IMR-90 (cell line): ENCODE data around the gene ZNF48. TPM values are rescaled to one million over a fixed set of nuclear protein-coding genes. Genes with fewer than 3 reads are reported as not detected.

Experiments used
- ATAC-seq: fragments of 200-7000 bp; cut with Tn5 transposase; 2 replicates; pipeline ENCODE4 v1.9.1; 2020; ENCODE audit warnings: low read depth, mild to moderate bottlenecking, moderate library complexity
- BruUV-seq: library from RNA; stranded (reverse); fragments of 400-500 nt; replicated peaks from 2 replicates; lab custom pipeline; 2021; lab: Mats Ljungman, UMichigan
- CTCF ChIA-PET: fragments of 300-600 bp; formaldehyde crosslinking; extraction: SDS; loops from one replicate; lab custom pipeline; 2021; ENCODE audit warnings: antibody characterized with exemption; lab: Yijun Ruan, JAX
- POLR2A ChIA-PET: fragments of 300-600 bp; sonication (Branson Sonifier 250); formaldehyde crosslinking; loops from one replicate; lab custom pipeline; 2022; ENCODE audit warnings: antibody characterized with exemption; ENCODE audit not compliant: unreplicated experiment; lab: Charles Lee
- DNase-seq: peaks from one replicate; pipeline ENCODE4 v3.0.0; 2013
- H2AFZ ChIP-seq: replicated peaks from 2 replicates; pipeline ENCODE3; 2013; ENCODE audit warnings: low read length, mild to moderate bottlenecking; ENCODE audit not compliant: poor library complexity
- H2AK5ac ChIP-seq: 2 replicates; pipeline ENCODE4 v1.6.1; 2013; ENCODE audit warnings: low read depth, low read length, inconsistent platforms
- H2AK9ac ChIP-seq: replicated peaks from 2 replicates; pipeline ENCODE3; 2013; ENCODE audit warnings: mild to moderate bottlenecking, low read depth, low read length, moderate library complexity; ENCODE audit not compliant: poor library complexity
- H2BK120ac ChIP-seq: 2 replicates; pipeline ENCODE4 v1.6.1; 2013; ENCODE audit warnings: low read depth, low read length, inconsistent platforms
- H2BK15ac ChIP-seq: 3 replicates; pipeline ENCODE4 v1.6.1; 2013; ENCODE audit warnings: low read depth, low read length, inconsistent platforms
- H2BK20ac ChIP-seq: 2 replicates; pipeline ENCODE4 v1.6.1; 2013; ENCODE audit warnings: low read depth, mild to moderate bottlenecking, inconsistent platforms, low read length, moderate library complexity
- H2BK5ac ChIP-seq: 2 replicates; pipeline ENCODE4 v1.6.1; 2013; ENCODE audit warnings: mild to moderate bottlenecking, low read depth, low read length, inconsistent platforms; ENCODE audit not compliant: poor library complexity, severe bottlenecking
- H3K14ac ChIP-seq: replicated peaks from 2 replicates; pipeline ENCODE4 v1.6.1; 2013; ENCODE audit warnings: low read depth, low read length, inconsistent platforms
- H3K18ac ChIP-seq: 2 replicates; pipeline ENCODE4 v1.6.1; 2013; ENCODE audit warnings: low read depth, low read length, control low read depth
- H3K23ac ChIP-seq: 2 replicates; pipeline ENCODE4 v1.6.1; 2013; ENCODE audit warnings: low read depth, low read length, inconsistent platforms
- H3K27ac ChIP-seq: 2 replicates; pipeline ENCODE4 v1.5.1; 2013; ENCODE audit warnings: mild to moderate bottlenecking, control low read depth, low read length; ENCODE audit not compliant: insufficient read depth
- H3K27me3 ChIP-seq: 2 replicates; pipeline ENCODE4 v1.6.1; 2013; ENCODE audit warnings: low read length; ENCODE audit not compliant: control insufficient read depth, insufficient read depth
- H3K36me3 ChIP-seq: 2 replicates; pipeline ENCODE4 v1.6.1; 2013; ENCODE audit warnings: low read length, mixed read lengths; ENCODE audit not compliant: control insufficient read depth, insufficient read depth
- H3K4ac ChIP-seq: 2 replicates; pipeline ENCODE4 v1.6.1; 2013; ENCODE audit warnings: low read depth, low read length, inconsistent platforms
- H3K4me1 ChIP-seq: 2 replicates; pipeline ENCODE4 v1.6.1; 2013; ENCODE audit warnings: low read length, mixed read lengths; ENCODE audit not compliant: control insufficient read depth, insufficient read depth
- H3K4me2 ChIP-seq: 2 replicates; pipeline ENCODE4 v1.6.1; 2013; ENCODE audit warnings: low read depth, mild to moderate bottlenecking, control low read depth, low read length, moderate library complexity
- H3K4me3 ChIP-seq: 2 replicates; pipeline ENCODE4 v1.5.1; 2013; ENCODE audit warnings: low read depth, mild to moderate bottlenecking, control low read depth, low read length, moderate library complexity; ENCODE audit not compliant: insufficient read depth
- H3K56ac ChIP-seq: 2 replicates; pipeline ENCODE4 v1.6.1; 2013; ENCODE audit warnings: low read length, inconsistent platforms; ENCODE audit not compliant: insufficient read depth; ENCODE audit errors: extremely low read depth
- H3K79me1 ChIP-seq, 2 experiments: 2 replicates each; pipeline ENCODE4 v1.6.1; 2013; ENCODE audit warnings: low read length in 2 of 2, inconsistent platforms in 1 of 2, low read depth in 1 of 2
- H3K9ac ChIP-seq: 2 replicates; pipeline ENCODE4 v1.6.1; 2013; ENCODE audit warnings: low read depth, low read length, control low read depth
- H3K9me1 ChIP-seq: 2 replicates; pipeline ENCODE4 v1.6.1; 2013; ENCODE audit warnings: low read length, inconsistent platforms; ENCODE audit not compliant: insufficient read depth
- H3K9me3 ChIP-seq: 2 replicates; pipeline ENCODE4 v1.6.1; 2013; ENCODE audit warnings: low read length; ENCODE audit not compliant: control insufficient read depth, insufficient read depth
- H4K20me1 ChIP-seq: 2 replicates; pipeline ENCODE4 v1.6.1; 2013; ENCODE audit warnings: low read length, inconsistent platforms; ENCODE audit not compliant: insufficient read depth
- H4K5ac ChIP-seq: 2 replicates; pipeline ENCODE4 v1.6.1; 2013; ENCODE audit warnings: mild to moderate bottlenecking, low read depth, low read length, control low read depth
- H4K8ac ChIP-seq, 2 experiments: 2 replicates each; pipeline ENCODE4 v1.6.1; 2013; ENCODE audit warnings: low read depth in 2 of 2, low read length in 2 of 2, control low read depth in 1 of 2, inconsistent platforms in 1 of 2
- H4K91ac ChIP-seq: 2 replicates; pipeline ENCODE4 v1.6.1; 2013; ENCODE audit warnings: low read depth, low read length, inconsistent platforms; ENCODE audit not compliant: insufficient read depth
- CEBPB ChIP-seq: IDR thresholded peaks from 2 replicates; pipeline ENCODE4 v1.6.1; 2012; ENCODE audit warnings: low read depth, low read length, improper control_type of control experiment
- CHD1 ChIP-seq: IDR thresholded peaks from 2 replicates; pipeline ENCODE4 v1.6.1; 2012; ENCODE audit warnings: low read depth, low read length, improper control_type of control experiment
- ELK1 ChIP-seq: fragments of 150-350 bp; IDR thresholded peaks from 2 replicates; pipeline ENCODE4 v1.6.1; 2016; ENCODE audit warnings: low read depth, mild to moderate bottlenecking, low read length, moderate library complexity, borderline replicate concordance
- MAZ ChIP-seq: IDR thresholded peaks from 2 replicates; pipeline ENCODE4 v1.6.1; 2012; ENCODE audit warnings: low read depth, mild to moderate bottlenecking, low read length, improper control_type of control experiment, moderate library complexity, borderline replicate concordance
- MXI1 ChIP-seq: IDR thresholded peaks from 2 replicates; pipeline ENCODE4 v1.6.1; 2012; ENCODE audit warnings: low read depth, mild to moderate bottlenecking, low read length, moderate library complexity, borderline replicate concordance
- NFE2L2 ChIP-seq: fragments of 150-350 bp; IDR thresholded peaks from 2 replicates; pipeline ENCODE4 v1.6.1; 2016; ENCODE audit warnings: low read depth, mild to moderate bottlenecking, low read length
- POLR2A ChIP-seq: IDR thresholded peaks from 2 replicates; pipeline ENCODE4 v1.6.1; 2012; ENCODE audit warnings: mild to moderate bottlenecking, low read depth, low read length
- RAD21 ChIP-seq: IDR thresholded peaks from 2 replicates; pipeline ENCODE4 v1.6.1; 2012; ENCODE audit warnings: low read length, improper control_type of control experiment
- RCOR1 ChIP-seq: IDR thresholded peaks from 2 replicates; pipeline ENCODE4 v1.6.1; 2012; ENCODE audit warnings: mild to moderate bottlenecking, low read length, improper control_type of control experiment; ENCODE audit not compliant: insufficient replicate concordance
- RFX5 ChIP-seq: IDR thresholded peaks from 2 replicates; pipeline ENCODE4 v1.8.0; 2012; ENCODE audit warnings: low read depth, mild to moderate bottlenecking, low read length, moderate library complexity
- SMC3 ChIP-seq: fragments of 150-350 bp; IDR thresholded peaks from 2 replicates; pipeline ENCODE4 v1.6.1; 2016; ENCODE audit warnings: low read depth, mild to moderate bottlenecking, antibody characterized with exemption, low read length, moderate library complexity
- WGBS, 2 experiments: methylation state at CpG; one replicate each; pipeline versions ENCODE4 v1.1.5 to v1.1.7; 2013; ENCODE audit warnings: missing lambda C conversion rate in 2 of 2; ENCODE audit not compliant: insufficient read length in 1 of 2; ENCODE audit errors: extremely low coverage in 2 of 2; 5-methylcytosine and 5-hydroxymethylcytosine counted together
- dilution Hi-C: fragments of 300-500 bp; cut with HindIII; formaldehyde crosslinking; loops from one replicate; pipeline ENCODE4 v1.14.3; 2018; ENCODE audit warnings: low sequenced_read_pairs; ENCODE audit not compliant: unreplicated experiment
- in situ Hi-C: fragments of 300-500 bp; cut with MboI; formaldehyde crosslinking; loops from 3 replicates; pipeline ENCODE4 v1.14.3; 2019; ENCODE audit warnings: low sequenced_read_pairs, inconsistent platforms, mixed read lengths
- intact Hi-C: fragments of 100-400 bp; cut with micrococcal nuclease; formaldehyde crosslinking; loops from 2 replicates; pipeline ENCODE4 v1.10.0; 2022
- polyA plus RNA-seq, 3 experiments: library from polyadenylated mRNA; depleted of rRNA; stranded (reverse); fragments of >200 nt; gene quantifications; 2 replicates each; pipeline ENCODE4 v1.2.3, GENCODE V29; 2012; ENCODE audit warnings: low replicate concordance in 1 of 3
- total RNA-seq: library from RNA; depleted of rRNA; stranded (reverse); fragments of >200 nt; gene quantifications from 2 replicates; pipeline ENCODE4 v1.2.3, GENCODE V29; 2012

ZNF48 gene
- total and polyA plus RNA-seq, 2 of the 4 experiments (the other 2 are of a cell fraction) = 5.8 to 6.6 TPM

- peaks cover 49% of the 10 kb centered on the region for H3K36me3 ChIP-seq
- no CpG with 5 or more reads among the region's 12 CpGs for WGBS, 2 experiments
These were observed 38.7 kb upstream of the ZNF48 start for GRCh38 chr16:30356401-30357084.

More at GRCh38 chr16:30356401-30357084, 38.7 kb upstream of the ZNF48 start:
- peaks cover 7% of the 10 kb centered on the region; the same call in 1 of the 2 replicates for H3K4me1 ChIP-seq
- H2BK120ac ChIP-seq = peak overlapping the region; percentile 71; the same call in 1 of the 2 replicates
- peak overlapping the region; percentile 55 to 93 for H4K8ac ChIP-seq
- H4K91ac ChIP-seq = no peak overlapping the region
- H3K79me1 ChIP-seq = peaks cover 10 to 70% of the 10 kb centered on the region in 2 experiments
- H3K18ac ChIP-seq = no peak overlapping the region
- no peak overlapping the region for H3K23ac ChIP-seq
- peaks cover 9% of the 10 kb centered on the region for H3K9me1 ChIP-seq
- no peak overlapping the region for H2BK20ac ChIP-seq
- BruUV-seq = no TSS peak
- in situ Hi-C loops (no loop called here), dilution Hi-C loops (no loop called here), intact Hi-C loops (no loop called here)
- H3K4me2 ChIP-seq = peak overlapping the region; percentile 80
- peak overlapping the region; percentile 93; the same call in 1 of the 2 replicates for H3K27ac ChIP-seq
- no peak overlapping the region for H3K56ac ChIP-seq
- H3K27me3 ChIP-seq = no peaks in the 10 kb centered on the region
- DNase-seq = no peak
- peaks cover 8% of the 10 kb centered on the region; the same call in 1 of the 2 replicates for H4K20me1 ChIP-seq
- no peak overlapping the region for H2BK5ac ChIP-seq
- peak overlapping the region; percentile 88 for H2AK5ac ChIP-seq
- 0 out of 3 replicates have a peak overlapping the region, but pooled peaks have one; percentile 12 for H2BK15ac ChIP-seq
- ATAC-seq = no peak
- ChIA-PET CTCF (no interaction called here), POLR2A (interaction anchor here (0.6 kb wide), 1 partner anchor 305 kb away, joined by 5 read pairs; no protein-coding TSS in a partner anchor)
- H3K9me3 ChIP-seq = no peaks in the 10 kb centered on the region
- no peak overlapping the region for H3K4me3 ChIP-seq
- H2AK9ac ChIP-seq = peak overlapping the region; percentile 96
- no peak overlapping the region for H3K14ac ChIP-seq
- peak overlapping the region; percentile 91 for H3K4ac ChIP-seq
- no peak overlapping the region for H3K9ac ChIP-seq
- TF ChIP-seq RAD21 (no peak), RFX5 (no peak), RCOR1 (no peak), SMC3 (no peak), ELK1 (no peak), MXI1 (no peak), NFE2L2 (no peak), CHD1 (no peak), CEBPB (no peak), POLR2A (no peak), MAZ (no peak)
- no peak overlapping the region; the same call in 1 of the 2 replicates for H4K5ac ChIP-seq
- peak overlapping the region; percentile 18 for H2AFZ ChIP-seq
